ENCODE data around the gene SRRM2.

Gene SRRM2

GRCh38 chr16:2739625-2740430 is 12.6 kb upstream of the SRRM2 start:
- no peak for DNase-seq (ENCODE audit: low read depth in 2 of 2)

DNA sequence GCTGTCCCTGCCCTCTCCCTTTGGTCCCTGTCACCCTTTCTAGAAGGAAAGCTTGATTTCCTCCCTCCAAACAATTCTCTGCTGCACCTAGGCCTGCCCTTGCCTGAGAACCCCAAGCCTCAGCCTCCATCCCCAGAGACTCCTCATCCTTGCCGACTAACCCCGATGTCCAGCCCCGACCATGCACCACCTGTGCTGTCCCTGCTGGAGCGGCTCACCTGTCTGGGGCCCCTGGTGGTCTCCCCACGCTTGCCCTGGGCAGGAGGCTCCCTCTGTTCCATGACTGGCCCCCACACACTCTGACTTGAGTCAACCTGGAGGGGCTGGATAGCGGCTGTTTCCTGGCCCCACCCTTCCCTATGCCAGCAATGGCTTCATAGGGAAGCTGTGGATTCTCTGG is 12.0 kb upstream of the SRRM2 start:
- DNase-seq (ENCODE audit: low read depth in 2 of 2): no peak

GRCh38 chr16:2741168-2741567 is 11.3 kb upstream of the SRRM2 start:
- DNase-seq (ENCODE audit: low read depth in 2 of 2): no peak

DNA sequence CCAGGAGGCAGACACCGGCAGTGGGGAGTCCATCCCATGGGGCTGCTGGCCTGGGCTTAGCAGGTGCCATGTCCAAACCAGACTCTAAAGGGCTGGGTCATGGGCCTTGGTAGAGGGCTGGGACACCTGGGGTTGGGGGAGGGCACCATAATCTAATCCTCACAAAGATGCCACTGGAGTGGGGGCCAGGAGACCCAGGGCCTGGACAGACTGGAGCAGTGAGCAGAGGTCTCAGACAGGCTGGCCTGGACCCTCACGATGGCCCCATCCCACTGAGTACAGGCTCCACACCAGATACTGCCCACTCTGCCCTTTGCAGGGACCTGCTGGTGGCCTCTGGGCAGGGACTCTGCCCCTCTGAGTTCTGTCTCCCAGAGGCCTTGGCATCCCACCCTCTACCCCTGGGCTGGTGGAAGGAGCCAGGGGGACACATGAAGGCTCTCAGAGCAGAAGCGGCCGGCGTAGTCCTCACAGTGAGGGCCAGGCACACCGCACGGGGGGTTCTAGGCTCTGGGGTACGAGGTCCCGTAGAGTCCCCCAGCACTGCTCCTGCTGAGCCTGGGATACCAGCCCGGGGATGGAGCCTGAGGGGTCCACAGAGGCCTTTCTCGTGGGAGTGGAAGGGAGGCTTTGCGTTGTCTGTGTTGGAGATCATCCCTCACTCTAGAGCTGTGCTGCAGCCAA is 10.0 kb upstream of the SRRM2 start:
- no peak for DNase-seq (ENCODE audit: low read depth in 2 of 2)

- no peak for DNase-seq (ENCODE audit: low read depth in 2 of 2)
Observed at GRCh38 chr16:2743007-2743810, 9.2 kb upstream of the SRRM2 start.

GRCh38 chr16:2744711-2745110 is 7.7 kb upstream of the SRRM2 start:
- DNase-seq (ENCODE audit: low read depth in 2 of 2): no peak

DNA sequence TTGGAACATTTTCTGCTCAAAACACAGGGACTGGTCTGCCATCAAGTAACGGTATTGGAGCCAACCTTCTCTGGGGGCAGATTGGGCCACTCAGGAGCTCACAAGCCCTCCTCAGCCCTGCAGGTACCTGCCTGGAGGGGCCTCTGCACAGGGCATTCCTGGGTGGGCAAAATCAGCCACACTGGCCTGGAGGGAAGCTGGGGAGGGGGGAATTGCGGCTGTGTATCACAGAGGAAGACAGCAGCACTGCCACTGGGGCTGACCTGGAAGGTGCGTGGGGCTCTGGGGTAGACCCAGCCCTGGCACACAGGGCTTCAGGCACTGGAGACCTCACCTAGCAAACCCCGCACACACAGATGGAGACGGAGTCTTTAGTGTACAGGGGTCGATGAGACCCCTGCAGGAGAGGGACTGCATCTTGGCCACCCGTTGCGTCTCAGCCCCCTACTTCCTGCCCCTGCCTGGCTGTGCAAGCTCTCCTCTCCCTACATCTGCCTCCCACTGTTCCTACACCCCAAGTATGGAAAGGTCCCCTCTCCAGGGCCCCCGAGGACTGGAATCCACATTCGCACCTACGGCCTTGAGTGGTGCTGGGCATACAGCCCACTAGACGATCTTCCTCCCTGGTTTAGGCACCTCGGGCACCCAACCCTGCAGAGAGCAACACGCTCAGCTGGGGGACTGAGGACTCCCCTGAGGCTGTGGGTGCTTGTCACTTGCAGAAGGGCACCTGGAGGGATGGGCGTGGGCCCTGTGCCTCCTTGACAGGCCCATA is 7.1 kb upstream of the SRRM2 start:
- DNase-seq (ENCODE audit: low read depth in 2 of 2): no peak

DNA sequence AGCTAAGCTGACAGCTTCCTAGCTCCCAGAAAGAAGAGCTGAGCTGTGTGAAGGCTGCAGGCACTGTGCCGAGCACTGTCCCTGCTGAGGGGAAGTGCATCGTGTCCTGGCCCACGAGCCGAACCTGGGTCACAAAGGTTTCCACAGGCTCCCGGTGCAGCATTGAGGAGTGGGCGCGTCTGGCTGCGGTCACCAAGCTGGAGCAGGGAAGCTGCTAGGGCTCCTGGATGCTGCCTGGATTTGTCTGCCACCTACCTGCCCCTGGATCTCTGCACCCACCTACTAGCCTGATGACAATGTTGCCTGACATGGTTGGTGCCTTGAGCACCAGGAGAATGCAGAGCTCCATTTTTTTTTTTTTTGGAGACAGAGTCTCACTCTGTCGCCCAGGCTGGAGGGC is 6.5 kb upstream of the SRRM2 start:
- no peak for DNase-seq (ENCODE audit: low read depth in 2 of 2)

GRCh38 chr16:2748757-2749455 is 3.5 kb upstream of the SRRM2 start:
- no peak for DNase-seq (ENCODE audit: low read depth in 2 of 2)

DNA sequence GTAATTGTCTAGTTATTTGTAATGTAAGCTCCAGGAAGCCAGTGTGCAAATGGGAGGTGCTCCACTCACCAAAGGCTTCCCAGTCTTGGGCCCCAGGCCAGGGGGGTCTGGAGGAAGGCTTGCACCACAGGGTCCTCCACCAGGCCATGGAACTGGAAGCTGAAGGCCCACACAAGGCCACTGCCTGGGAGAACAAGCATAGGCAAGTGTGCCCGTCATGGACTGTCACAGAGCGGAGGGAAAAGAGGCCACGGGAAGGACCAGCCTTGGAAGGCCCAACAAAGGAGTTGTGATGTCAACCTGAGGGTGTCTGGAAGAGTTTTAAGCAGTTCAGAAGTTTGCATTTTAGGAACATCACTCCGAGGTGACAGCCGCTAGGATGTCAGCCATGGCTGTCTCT is 3.0 kb upstream of the SRRM2 start:
- DNase-seq (ENCODE audit: low read depth in 2 of 2): no peak

GRCh38 chr16:2749936-2750335 is 2.5 kb upstream of the SRRM2 start:
- no peak for DNase-seq (ENCODE audit: low read depth in 2 of 2)

DNA sequence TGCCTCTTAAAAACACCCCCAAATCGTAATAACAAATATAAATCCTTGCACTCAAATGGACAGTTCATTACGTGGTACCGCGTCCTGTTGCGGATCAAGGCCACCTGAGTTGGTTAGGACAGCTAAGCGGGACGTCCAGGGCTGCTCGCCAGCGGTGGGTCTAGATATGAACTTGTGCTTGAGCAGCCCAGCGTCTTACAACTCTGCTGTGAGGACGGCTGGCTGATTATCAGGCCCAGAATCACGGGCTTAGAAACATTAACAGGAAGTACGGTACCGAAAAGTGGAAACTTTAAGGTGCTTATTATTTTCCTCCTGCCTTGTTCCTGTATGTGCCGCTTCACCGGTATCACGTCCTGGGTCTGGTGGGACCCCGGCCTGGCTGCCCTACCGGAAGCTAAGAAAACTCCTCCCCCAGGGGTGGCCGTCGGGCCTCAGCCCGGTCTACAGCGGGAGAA is 832 bp upstream of the SRRM2 start:
- no peak for DNase-seq (ENCODE audit: low read depth in 2 of 2)

DNA sequence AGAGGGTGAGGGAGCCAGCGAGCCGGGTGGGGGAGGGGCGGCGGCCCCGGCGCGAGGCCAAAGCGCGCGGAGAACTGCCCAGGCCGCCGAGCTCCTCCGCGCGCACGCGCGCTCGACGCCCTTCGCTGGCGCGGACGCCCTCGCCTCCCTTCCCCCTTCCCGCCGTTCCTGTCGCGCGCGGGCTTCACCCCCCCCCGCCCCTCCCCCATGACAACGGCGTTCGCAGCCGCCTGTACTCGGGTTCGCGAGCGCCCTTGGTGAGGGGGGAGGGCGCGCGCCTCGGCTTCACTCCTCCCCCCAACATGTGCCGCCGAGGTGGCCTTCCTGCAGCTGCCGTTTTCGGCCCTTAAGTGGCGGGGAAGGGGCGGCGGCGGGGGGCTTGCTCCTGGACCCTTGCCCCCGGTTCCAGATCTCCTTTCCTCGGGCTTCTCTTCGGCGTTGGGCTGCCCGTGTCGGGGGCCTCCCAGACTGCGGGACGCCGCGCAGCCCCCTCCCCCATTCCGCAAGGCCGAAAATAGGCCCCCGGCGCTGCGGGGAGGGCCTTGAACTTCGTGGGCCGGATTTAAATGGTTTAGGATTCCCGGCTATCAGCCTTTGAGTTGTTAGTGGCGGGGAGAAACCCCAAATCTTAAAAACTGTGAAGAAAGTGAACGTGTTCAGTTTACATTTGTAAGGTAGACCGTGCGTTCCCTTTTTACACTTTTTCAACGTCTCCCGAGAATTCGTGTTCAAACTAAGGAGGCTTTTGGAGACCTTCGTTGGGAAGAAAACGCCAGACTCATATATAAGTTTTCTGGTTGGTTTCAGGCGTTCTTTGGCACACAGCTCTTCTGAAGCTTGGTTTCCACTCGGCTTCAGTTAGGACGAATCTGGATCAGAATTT is 653 bp downstream of the SRRM2 start:
- peak; percentile 62 to 69 for DNase-seq (ENCODE audit: low read depth in 2 of 2)

DNA sequence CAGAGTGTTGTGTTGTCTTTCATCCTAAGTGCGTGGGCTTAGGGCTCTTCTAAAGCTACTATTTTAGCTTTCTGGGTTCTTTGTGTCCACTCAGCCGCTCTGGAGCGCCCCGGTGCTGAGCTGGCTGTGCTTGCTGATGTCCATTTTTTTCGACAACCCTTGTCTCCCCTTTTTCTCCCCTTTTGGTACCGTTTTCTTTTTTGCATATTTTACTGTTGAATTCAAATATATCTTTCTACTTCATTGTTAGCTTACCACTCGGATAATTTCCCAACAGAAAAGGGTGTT is 1.2 kb downstream of the SRRM2 start:
- no peak for DNase-seq (ENCODE audit: low read depth in 2 of 2)

DNA sequence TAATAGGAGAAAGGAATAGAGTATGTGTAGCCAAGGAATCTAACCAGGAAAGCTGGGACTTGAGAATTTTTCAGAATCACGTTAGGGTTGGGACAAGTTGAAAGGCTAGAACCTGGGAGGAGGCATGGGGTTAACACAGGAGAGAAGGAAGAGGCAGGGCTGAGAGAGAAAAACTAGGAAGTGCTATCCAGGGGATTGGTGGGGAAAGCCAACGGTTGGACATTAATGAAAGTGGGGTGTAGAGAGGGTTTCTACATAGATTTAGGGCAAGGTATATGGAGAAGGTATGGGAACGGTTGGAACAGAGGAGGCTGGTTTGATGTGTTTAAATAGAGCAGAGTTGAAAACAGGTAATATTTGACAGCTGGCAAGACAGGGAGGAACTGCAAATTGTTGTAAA is 2.7 kb downstream of the SRRM2 start:
- no peak for DNase-seq (ENCODE audit: low read depth in 2 of 2)

GRCh38 chr16:2756288-2757015 is 4.0 kb downstream of the SRRM2 start:
- no peak for DNase-seq (ENCODE audit: low read depth in 2 of 2)

DNA sequence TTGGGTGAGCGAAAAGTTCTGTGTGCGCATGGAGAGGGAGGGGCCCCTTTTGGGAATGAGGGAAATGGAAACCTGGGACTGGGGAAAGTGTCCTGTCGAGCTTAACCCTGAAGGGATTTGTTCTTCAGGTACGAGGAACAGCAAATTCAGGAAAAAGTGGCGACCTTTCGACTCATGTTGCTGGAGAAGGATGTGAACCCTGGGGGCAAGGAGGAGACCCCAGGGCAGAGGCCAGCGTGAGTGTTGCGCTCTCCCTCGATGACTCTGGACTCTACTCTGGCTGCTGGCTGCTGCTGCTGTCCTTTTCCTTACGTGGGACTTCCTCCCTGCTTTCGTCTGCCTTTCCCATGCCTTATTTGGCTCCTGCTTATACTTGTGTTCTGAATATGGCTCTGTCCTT is 4.9 kb downstream of the SRRM2 start:
- no peak for DNase-seq (ENCODE audit: low read depth in 2 of 2)

DNA sequence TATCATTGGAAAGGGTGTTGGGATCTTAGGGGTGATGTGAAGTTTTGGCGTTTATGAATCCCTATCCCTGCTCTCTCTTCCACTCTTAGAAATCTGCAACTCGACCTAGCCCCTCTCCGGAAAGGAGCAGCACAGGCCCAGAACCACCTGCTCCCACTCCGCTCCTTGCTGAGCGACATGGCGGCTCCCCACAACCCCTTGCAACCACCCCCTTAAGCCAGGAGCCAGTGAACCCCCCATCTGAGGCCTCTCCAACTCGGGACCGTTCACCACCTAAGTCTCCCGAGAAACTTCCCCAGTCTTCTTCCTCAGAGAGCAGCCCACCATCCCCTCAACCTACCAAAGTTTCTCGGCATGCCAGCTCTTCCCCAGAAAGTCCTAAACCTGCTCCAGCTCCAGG is 9.0 kb downstream of the SRRM2 start:
- no peak for DNase-seq (ENCODE audit: low read depth in 2 of 2)

DNA sequence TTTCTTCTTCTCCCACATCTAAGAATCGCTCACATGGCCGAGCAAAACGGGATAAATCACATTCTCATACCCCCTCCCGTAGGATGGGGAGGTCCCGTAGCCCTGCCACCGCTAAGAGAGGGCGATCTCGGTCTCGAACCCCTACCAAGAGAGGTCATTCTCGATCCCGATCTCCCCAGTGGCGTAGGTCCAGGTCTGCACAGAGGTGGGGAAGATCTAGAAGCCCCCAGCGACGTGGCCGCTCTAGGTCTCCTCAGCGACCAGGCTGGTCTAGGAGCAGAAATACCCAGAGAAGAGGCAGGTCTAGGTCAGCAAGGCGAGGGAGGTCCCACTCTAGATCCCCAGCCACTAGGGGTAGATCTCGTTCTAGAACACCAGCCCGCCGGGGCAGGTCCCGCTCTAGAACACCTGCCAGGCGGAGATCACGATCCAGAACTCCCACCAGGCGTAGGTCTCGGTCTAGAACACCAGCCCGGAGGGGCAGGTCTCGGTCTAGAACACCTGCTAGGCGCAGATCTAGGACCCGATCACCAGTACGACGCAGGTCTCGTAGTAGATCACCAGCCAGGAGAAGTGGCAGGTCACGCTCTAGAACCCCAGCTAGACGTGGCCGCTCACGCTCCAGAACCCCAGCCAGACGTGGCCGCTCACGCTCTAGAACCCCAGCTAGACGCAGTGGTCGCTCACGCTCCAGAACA is 9.6 kb downstream of the SRRM2 start:
- DNase-seq (ENCODE audit: low read depth in 2 of 2): no peak

Data from stimulated activated CD8-positive, alpha-beta memory T cell treated with anti-CD3 and anti-CD28 coated beads, Interleukin-2, amount 100 ng/mL, for 48 hours (primary cell).